ENCODE results near the gene ZFYVE21. TPM values are rescaled to one million over a fixed set of nuclear protein-coding genes. Genes with fewer than 3 reads are reported as not detected.

The ZFYVE21 gene
- total RNA-seq, 1 experiment from 2014 or later: 59.7 TPM

- H3K27me3 Mint-ChIP-seq (ENCODE audit: low read depth): no peaks in the 10 kb centered on the region
- ChIA-PET POLR2A (interaction anchor here (0.7 kb wide), 1 partner anchor 22 kb away, joined by 5 read pairs; no protein-coding TSS in a partner anchor), CTCF (interaction anchor here (0.5 to 1.6 kb wide), 16 partner anchors 16 to 998 kb away, joined by 3 to 11 read pairs (median 3); no protein-coding TSS in a partner anchor)
- no peak for TF ChIP-seq ATF6 (CRISPR knock-in tag; IDR thresholded peaks at IDR 0.05)
- TF ChIP-seq ETV6 (CRISPR knock-in tag; IDR thresholded peaks at IDR 0.05): no peak
- no peak for TF ChIP-seq ERG (CRISPR knock-in tag; IDR thresholded peaks at IDR 0.05)
- TF ChIP-seq CREM (CRISPR knock-in tag; IDR thresholded peaks at IDR 0.05): no peak
- no peak for TF ChIP-seq ZBTB43 (CRISPR knock-in tag; IDR thresholded peaks at IDR 0.05)
- TF ChIP-seq SMAD3 (CRISPR knock-in tag; IDR thresholded peaks at IDR 0.05; ENCODE audit: borderline replicate concordance): no peak
- no peak for TF ChIP-seq ATF3 (CRISPR knock-in tag; conservative IDR thresholded peaks at IDR 0.05)
- no peak for TF ChIP-seq TP53 (CRISPR knock-in tag; IDR thresholded peaks at IDR 0.05)
- no peak for TF ChIP-seq ZNF281 (CRISPR knock-in tag; IDR thresholded peaks at IDR 0.05)
- TF ChIP-seq GRHL2 (CRISPR knock-in tag; IDR thresholded peaks at IDR 0.05; ENCODE audit: insufficient replicate concordance, severe bottlenecking): no peak
- TF ChIP-seq TEAD4 (CRISPR knock-in tag; IDR thresholded peaks at IDR 0.05): no peak
- no peak for TF ChIP-seq ZMAT4 (CRISPR knock-in tag; IDR thresholded peaks at IDR 0.05)
- TF ChIP-seq TEAD1 (CRISPR knock-in tag; IDR thresholded peaks at IDR 0.05): no peak
- TF ChIP-seq ZNF671 (CRISPR knock-in tag; IDR thresholded peaks at IDR 0.05): no peak
- TF ChIP-seq STAT6 (CRISPR knock-in tag; conservative IDR thresholded peaks at IDR 0.05; ENCODE audit: low read depth): no peak
- no peak for TF ChIP-seq AFF4 (CRISPR knock-in tag; IDR thresholded peaks at IDR 0.05; ENCODE audit: borderline replicate concordance)
- no peaks in the 10 kb centered on the region for H3K4me1 Mint-ChIP-seq
- peaks cover 2% of the 10 kb centered on the region; the same call in 1 of the 2 replicates for H3K36me3 Mint-ChIP-seq
- DNase-seq (ENCODE audit: low spot score) (no peak), ATAC-seq (peak; percentile 72)
- no peak overlapping the region for H3K4me3 Mint-ChIP-seq
- peak overlapping the region; percentile 57; the same call in 1 of the 2 replicates for H3K27ac Mint-ChIP-seq
- H3K9me3 Mint-ChIP-seq: peaks cover 7% of the 10 kb centered on the region; the same call in 1 of the 2 replicates
Observed at GRCh38 chr14:103770902-103771301, 55.3 kb downstream of the ZFYVE21 start.
